LoVo (cell line): ENCODE data around the gene LARP6.
"Not testable (repeated sequence)": the region's sequence is repeated elsewhere in the genome, so short reads cannot be mapped to it uniquely, and the experiment has no call there.

ENCODE experiments used
- DNase-seq: peaks from one replicate; pipeline ENCODE4 v3.0.0-alpha.2; 2016; ENCODE audit warnings: low spot score

The LARP6 gene

DNA sequence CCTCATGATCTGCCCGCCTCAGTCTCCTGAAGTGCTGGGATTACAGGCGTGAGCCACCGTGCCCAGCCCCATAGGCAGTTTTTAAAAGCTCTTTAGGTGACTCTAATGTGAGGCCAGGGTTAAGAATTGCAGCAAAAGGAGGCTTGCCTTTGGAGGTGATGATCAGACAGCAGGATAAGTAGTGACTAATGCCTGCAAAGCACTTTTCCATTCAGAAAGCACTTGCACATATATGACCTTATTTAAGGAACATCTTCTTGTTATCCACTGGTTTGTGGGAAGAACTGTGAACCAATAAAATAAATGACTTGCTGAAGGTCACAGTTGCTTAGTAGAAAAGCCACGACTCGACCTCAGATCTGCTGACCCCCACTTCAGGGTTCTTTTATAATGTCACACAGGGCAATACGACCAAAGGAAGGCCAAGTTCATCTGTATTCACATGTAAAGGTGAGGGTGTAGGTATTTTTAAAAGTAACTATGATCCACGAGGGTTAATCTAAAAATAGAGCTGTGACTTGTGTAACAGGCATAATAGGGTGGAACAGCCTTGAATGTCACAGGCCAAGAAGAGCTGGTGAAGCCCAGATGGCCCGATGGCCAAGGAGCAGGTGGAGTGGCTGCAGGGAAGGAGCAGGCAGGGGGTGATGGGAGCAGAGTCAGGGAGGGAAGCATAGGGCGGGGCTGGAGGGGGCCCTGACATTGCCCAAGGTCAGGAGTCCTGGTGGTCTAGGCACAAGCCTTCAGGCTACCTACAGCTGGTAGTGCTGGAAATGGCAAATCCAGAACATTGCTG, 24.4 kb downstream of the LARP6 start:
- no peak for DNase-seq

DNA sequence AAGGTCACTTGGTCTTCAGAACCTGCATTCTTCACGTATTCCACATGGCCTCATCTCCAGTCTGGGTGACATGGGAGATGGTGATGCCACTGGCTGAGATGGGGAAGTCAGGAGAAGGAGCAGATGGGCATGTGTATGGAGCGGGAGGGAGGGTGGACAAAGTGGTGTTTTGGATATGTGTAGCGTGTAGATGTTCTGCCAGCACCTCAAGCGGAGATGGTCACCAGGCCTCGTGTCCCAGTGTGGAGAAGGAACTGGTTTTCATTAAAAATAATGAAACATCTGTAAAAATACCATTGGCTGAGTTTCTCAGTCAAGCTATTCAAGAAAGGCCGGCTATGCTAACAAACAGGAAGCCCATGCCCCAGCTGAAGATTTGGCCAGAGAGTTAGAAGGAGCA, 26.2 kb downstream of the LARP6 start:
- DNase-seq, result no peak

DNA sequence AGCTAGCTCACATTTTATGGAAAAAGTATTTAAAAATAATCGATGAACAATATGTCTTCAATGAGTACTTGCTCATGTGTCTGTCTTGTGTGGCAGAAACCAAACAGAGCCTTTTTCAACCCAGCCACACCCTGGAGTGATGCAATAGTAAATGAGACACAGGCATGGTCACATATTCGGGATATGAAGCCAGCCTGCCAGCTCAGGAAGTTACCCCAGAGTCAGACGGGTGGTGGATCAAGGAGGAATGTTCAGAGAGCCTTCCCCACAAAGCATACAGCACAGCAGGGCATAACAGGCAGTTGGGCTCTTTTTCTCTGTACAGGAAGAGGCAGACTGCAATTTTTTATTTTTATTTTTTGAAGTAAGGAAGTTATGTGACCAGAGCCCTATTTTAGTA, 27.3 kb downstream of the LARP6 start:
- peak; percentile 78 for DNase-seq

DNA sequence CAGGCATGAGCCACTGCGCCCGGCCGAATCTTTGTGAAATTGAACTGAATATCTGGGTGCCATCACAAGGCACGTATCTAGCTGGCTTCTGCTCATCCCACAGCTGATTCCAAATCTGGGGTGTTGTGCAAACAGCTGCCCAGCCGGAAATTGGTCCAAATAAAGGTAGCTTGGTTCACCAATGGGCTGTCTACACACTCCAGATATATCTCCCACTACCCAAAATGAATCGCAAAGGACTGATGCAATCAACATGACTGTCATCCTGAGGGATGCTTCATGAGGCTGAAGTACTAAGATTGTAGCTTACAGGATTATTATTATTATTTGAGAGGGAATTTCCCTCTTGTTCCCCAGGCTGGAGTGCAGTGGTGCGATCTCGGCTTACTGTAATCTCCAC, 28.1 kb downstream of the LARP6 start:
- DNase-seq, result no peak

DNA sequence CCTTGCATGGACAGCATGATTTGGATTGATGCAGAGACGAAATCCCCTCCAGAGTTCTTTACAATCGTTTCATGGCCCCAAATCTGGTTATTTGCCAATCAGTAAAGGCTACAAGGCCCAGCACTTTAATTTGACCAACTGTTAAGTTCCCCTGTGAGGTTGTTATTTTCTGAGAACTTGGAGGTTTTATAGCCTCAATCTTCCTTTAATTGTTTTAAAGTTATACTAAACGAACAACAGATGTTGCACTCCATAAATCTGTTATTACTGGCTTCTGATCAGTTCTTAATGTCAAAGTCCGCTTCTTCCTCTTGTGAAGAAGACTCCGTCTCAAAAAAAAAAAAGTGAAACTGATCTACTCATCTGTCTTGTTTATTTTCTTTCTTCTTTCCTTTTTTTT, 30.8 kb downstream of the LARP6 start:
- no peak for DNase-seq

DNA sequence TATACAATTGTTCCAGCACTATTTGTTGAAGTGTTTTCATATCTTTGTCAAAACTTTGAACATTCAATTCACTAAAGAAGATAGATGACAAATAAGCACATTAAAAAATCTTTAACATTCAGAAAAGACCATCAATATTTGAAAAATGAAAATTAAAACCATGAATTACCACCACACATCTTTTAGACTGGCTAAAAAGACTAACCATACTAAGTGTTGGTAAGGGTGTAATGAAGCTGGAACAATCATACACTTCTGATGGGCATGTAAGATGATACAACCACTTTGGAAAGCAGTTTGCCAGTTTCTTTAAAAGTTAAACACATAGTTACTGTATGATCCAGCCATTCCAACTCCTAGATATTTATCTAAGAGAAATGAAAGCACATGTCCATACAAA, 33.7 kb downstream of the LARP6 start:
- DNase-seq, result no peak

DNA sequence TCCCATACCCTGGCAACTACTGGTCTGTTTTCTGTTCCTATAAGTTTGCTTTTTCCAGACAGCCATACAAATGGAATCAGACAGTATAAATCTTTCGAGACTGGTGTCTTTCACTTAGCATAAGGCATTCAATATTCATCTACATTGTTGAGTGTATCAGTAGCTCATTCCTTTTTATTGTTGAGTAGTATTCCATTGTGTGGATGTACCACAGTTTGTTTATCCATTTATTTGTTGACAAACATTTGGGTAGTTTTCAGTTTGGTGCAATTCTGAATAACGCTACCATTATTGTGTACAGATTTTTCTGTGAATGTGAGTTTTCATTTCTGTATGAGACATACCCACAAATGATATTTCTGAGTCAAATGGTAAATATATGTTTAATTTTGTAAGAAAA, 35.4 kb downstream of the LARP6 start:
- DNase-seq, result no peak

DNA sequence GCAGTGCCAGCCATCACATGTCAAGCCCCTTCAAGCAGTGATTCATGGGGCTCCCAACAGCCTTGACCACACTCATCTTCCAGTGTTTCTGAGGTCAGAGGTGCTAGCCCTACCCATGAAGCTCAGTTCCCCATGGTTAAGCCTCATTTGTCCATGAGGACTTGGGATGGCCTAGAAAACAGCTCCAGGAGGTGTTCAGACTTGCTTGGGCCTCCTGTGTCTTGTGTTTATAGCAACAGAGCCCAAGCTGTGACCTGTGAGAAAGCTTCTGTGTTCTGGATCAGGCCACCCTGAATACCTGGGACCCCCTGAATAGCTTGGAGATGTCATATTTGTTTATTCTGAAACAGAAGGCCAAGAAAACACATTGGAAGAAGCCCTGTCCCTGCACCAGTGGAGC, 36.7 kb downstream of the LARP6 start:
- no peak for DNase-seq

DNA sequence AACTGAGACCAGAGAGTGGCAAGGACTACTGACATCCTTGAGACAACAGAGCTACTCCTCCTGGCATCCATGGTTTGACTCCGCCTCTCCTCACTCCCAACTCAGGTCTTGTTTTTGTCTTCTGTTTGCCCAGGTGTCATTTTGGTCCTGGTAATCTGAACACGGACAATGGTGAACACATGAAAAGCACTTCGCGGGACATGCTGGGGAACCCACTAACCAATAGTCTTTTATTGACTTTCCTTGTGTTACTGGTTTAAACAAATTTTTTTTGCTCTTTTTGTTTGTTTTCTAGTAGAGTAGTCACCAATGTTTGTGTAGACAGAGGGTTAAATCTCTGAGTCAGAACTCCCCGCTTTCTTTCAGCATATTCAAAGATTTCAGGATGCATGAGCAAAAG, 38.4 kb downstream of the LARP6 start:
- DNase-seq, result no peak

DNA sequence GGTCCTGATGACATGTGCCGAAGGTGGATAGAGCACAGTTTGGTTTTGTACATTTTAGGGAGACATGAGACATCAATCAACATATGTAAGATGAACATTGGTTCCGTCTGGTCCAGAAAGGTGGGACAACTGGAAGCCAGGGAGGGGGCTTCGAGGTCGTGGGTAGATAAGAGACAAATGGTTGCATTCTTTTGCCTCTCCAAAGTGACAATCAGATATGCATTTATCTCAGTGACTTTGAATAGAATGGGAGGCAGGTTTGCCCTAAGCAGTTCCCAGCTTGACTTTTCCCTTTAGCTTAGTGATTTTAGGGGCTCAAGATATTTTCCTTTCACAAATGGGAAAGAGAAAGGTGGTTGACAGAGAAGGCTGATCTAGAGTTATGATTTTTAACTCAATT, 38.9 kb downstream of the LARP6 start:
- not testable (repeated sequence) for DNase-seq

DNA sequence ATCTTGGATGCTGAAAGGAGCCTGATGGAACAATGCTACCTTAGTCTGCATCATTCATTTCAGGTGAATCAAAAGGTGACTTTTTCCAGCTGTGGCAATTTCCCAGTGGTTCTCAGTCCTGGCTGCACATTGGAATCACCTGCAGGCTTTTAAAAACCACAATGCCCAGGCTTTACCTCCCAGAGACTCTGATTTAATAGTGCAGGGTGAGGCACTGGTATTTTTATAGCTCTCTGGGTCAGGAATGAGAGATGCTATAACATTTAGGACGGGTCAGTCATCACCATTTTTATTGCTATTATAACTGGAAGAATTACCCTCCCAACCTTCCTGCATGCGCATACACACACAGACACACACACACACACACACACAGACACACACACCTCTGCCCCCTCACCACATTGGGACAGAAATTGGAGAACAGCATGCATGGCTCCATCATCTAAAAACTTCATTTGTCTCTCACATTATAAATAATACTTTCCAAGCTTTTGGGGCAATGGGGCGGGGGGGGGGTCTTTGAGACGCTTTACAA, 41.1 kb downstream of the LARP6 start:
- peak; percentile 81 for DNase-seq

DNA sequence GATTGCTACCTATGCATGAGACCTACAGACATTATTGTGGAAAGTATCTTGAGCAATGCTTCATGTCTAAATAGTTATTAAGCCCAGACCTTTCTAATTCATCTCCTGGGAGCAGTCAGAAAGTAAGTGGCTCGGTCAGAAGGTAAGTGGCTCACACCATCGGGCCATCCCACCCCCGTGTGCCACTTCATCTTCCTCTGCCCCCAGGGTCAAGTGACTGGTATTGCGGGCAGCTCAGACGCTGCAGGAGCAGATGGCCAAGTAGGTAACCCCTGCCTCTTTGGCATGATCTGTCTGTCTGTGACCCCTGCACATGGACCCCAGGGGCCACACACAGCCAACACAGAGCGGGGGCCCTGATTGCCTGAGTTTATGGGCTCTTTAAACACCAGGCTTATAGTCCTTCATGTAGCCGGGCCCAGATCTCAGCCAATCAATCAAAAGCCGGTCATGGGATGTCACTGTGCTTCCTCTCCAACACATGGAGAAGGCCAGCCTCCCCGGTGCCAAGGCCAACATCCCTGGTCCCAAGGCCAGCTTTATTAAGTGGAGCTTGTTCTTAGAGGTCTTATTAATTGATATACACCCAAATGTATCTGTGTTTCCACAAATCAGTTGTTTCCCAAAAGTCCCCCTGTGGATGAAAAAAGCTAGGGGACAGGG, 42.9 kb downstream of the LARP6 start:
- no peak for DNase-seq

DNA sequence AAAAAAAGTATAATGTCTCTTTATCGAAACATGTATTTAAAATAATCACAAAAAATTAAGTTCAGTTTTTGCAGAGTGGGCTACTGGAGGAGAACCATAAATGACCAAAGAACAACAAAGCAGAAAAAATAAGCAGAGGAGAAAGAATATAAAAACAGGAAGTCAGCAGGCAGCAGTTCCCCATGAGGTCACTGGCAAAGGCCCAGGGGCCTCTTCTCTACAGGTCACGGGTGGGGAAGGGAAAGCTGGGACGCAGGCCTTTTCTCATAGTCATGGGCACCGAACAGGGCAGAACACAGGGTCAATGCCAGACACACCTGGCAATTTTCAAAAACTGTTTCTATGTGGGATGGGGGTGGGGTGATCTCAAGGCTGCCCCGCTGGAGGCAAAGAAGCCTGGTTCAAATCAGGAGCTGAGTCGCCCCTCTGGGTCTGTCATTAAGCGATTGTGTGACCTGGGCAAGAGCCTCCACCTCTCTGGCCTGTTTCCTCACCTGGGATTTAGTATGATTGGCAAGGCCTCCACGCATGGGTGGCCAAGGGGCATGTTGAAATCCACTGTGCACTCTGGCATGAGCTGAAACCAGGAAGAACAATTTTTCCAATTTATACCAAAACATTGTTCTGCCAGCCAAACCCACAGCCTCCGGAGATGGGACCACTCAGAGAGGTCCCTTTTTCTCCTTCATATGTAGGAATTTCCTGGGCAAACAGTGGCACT, 46.8 kb downstream of the LARP6 start:
- no peak for DNase-seq

DNA sequence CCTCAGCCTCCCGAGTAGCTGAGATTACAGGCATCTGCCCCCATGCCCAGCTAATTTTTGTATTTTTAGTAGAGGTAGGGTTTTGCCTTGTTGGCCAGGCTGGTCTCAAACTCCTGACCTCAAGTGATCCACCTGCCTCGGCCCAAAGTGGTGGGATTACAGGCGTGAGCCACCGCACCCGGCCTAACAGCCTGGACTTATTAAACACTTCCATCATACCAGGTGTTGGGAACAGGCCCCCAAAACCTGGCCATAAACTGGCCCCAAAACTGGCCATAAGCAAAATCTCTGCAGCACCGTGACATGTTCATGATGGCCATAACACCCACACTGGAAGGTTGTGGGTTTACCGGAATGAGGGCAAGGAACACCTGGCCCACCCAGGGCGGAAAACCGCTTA, 49.6 kb downstream of the LARP6 start:
- not testable (repeated sequence) for DNase-seq

DNA sequence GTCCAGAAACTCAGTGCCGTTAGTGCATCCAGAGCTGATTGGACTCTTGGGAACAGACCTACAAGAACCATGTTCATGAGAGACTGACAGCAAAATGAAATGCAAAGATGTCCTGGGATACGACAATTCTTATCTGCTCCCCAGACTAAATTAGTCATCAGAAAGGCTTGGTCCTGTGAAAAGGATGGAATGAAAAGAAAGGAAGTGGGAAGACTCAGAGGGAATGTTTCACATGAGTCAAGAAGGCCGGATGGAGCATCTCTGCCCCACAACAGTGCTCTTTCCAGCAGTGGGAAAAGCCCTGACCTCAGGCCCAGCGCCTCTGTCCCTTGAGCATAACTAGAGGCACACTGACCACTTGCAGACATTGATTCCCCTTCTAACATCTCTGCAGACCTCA, 51.3 kb downstream of the LARP6 start:
- DNase-seq, result no peak

DNA sequence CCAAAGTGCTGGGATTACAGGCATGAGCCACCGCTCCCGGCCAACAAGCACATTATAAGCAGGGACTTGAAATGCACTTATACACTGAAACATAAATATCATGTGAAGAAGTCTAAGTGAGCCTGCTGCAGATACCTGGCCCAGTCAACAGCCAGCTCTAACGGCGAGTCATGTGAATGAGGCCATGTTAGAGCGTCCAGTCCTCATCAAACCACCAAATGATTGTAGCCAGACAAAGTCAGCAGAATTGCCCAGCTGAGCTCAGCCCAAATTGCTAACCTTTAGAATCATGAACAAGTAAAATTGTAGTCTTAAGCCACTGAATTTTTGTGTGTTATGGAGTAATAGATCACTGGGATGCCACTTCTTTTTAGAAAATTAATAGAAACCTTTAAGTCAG, 52.8 kb downstream of the LARP6 start:
- no peak for DNase-seq

DNA sequence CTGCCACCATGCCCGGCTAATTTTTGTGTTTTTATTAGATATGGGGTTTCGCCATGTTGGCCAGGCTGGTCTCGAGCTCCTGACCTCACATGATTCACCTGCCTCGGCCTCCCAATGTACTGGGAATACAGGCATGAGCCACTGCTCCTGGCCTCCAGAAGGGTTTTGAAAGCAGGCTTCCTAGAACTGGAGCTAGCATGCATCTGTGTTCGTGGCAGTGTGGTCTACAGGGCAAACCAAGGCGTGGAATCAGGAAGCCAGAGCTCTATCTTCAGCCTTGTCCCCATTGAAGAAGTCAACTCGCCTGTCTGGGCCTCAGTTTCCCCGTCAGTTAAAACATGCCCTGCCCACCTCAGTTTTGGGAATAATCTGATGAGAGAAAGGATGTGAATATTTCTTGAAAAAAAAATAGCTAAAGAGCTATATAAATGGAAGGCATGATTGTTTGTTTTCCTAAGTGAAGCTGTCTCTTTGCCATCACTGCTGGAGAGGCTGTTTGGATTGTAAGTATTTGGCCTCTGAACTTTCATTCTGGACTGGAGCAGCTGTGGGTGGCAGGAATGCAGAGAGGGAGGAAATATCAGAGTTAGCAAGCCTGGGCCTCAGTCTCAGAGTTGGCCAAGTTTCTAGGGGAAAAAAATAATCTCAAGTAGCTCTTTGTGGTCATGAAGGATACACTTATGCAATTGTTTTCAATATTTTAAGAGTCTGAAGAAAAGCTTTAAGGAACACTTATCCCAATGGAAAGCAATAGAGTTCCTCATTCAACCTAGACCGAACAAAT, 54.1 kb downstream of the LARP6 start:
- DNase-seq, result no peak

DNA sequence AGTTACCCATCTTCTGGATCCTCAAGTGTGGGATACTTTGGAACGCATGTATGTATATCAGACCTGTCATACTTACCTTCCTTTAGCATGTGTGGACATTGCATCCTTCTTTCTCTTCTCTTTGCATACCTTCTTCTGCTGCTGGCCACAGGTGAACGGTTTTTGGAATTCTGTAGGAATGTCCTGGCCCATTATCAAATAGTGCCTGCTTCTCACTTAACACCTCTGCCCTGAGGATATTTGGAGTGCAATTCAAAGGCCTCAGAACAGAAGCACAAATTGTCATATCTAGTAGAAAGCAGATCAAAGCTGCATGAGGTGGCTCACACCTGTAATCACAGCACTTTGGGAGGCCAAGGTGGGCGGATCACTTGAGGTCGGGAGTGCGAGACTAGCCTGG, 56.5 kb downstream of the LARP6 start:
- no peak for DNase-seq

DNA sequence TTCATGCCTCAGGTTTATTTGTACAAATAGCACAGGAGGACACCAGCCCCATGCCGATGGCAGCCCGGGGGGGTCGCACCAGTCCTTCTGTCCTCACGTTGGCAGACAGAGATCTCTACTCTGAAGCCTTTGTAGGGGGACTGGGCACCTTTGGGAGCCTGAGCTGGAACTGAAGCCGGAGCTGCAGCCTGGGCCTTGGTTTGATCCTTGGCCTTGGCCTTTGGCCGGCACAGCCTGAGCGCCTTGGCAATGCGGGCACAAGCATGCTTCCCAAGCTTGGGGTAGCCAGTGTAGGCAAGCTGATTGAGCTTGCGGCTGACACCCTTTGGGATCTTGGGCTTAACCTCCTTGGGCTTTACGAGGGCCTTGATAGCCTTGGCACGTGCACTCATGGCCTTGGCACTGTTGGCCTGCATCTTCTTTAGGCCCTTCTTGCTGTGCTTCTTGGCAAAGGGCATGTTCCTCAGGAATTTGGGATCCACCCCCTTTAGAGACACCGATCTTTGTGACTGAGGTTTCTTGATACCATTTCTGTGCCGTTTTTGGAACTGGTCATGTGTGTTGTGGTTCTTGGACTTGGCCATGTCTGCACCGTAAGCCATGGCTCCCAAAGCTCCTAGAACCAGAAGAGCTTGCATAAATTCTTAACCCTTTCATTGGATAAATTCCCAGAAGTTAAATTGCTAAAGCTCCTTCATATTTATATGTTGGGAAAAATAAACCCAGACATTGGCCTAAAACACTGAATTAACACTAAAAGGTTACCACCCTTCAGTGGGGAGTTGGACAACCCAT, 57.2 kb downstream of the LARP6 start:
- no peak for DNase-seq

DNA sequence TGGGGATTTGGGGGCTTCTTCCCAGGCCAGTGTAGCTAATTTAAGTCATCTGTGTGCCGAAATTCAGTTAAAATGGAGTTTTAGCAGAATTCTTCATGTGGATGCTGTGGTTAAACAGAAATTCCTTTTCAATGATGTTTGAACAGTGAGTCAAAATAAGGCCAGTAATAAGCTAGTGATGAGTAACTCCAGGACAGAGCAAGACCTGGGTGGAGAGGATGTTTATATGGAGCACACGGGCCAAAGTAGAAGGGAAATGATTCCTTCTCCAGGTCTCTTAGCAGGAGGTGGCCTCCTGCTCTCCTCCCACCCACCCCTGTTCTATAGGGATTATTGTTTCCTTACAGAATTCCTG, 58.7 kb downstream of the LARP6 start:
- peak; percentile 82 for DNase-seq

DNA sequence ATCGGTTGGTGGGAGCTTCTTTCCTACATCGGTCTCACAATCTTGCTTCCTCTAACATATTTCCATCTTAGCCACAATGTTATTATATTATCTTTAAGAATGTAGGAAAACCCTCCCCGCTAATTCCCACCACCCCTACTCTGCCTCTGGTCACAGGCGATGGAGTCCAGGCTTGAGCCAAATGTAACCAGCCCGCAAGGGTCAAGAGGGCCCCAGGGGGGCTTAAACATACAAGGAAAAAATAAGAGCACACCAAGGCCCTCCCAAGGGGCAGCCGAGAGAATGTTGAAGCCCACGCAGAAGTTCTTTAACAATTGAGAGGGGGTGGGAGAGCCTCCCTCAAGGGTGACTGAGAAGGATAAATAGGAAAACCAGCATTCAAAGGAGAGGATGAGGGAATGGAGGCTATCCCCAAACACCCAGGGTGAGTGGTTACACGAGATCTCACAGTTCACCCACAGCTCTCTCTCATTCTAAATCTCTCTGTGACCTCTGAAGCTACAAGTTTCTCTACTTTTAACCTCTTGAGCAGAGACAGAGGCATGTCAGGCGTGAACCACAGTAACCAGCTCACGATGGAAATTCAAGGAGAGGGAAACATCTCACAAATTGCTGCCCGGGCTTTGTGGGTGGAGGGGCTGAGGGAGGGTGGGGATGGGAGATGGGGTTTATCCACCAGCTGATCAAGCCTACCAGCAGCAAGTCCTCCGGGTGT, 59.2 kb downstream of the LARP6 start:
- no peak for DNase-seq
